Neutrophil (primary cell): Measurements from ENCODE around the gene HSPA12B.

Experiments
- H3K27ac ChIP-seq: fragments of 200-600 bp; sonication (generic); 2 replicates; pipeline ENCODE4 v1.5.1; 2016; ENCODE audit warnings: mild to moderate bottlenecking, moderate library complexity
- H3K27me3 ChIP-seq: fragments of 200-600 bp; sonication (generic); 2 replicates; pipeline ENCODE4 v1.6.0; 2016; ENCODE audit warnings: mild to moderate bottlenecking
- H3K36me3 ChIP-seq: fragments of 200-600 bp; sonication (generic); 2 replicates; pipeline ENCODE4 v1.5.1; 2017
- H3K4me1 ChIP-seq, 2 experiments: fragments of 200-600 bp in 1 of 2; sonication (generic) in 1 of 2; 1 replicate in 1 of 2; 2 replicates in 1 of 2; pipeline versions ENCODE4 v1.5.1 to v1.6.1; 2013 to 2016; ENCODE audit warnings: low read depth in 1 of 2, low read length in 1 of 2, mild to moderate bottlenecking in 1 of 2, moderate library complexity in 1 of 2; ENCODE audit not compliant: control insufficient read depth in 1 of 2, insufficient read depth in 1 of 2
- H3K4me3 ChIP-seq, 2 experiments: fragments of 200-600 bp in 1 of 2; sonication (generic) in 1 of 2; 1 replicate in 1 of 2; 2 replicates in 1 of 2; pipeline ENCODE4 v1.5.1; 2013 to 2016; ENCODE audit warnings: low read depth in 1 of 2, low read length in 1 of 2, mild to moderate bottlenecking in 1 of 2, moderate library complexity in 1 of 2
- H3K9me3 ChIP-seq: fragments of 200-600 bp; sonication (generic); 2 replicates; pipeline ENCODE4 v1.5.1; 2016
- CTCF ChIP-seq: fragments of 200-600 bp; sonication (generic); IDR thresholded peaks from 2 replicates; pipeline ENCODE4 v1.5.1; 2016; ENCODE audit warnings: antibody characterized with exemption

The HSPA12B gene

GRCh38 chr20:3720068-3720467 is 12.4 kb upstream of the HSPA12B start:
- Histone ChIP-seq H3K9me3 (no peaks in the 10 kb centered on the region), H3K27me3 (peaks cover 14% of the 10 kb centered on the region), H3K4me1 (no peaks in the 10 kb centered on the region), H3K4me3 (no peak overlapping the region), H3K27ac (no peak overlapping the region), H3K36me3 (no peaks in the 10 kb centered on the region)
- no peak for TF ChIP-seq CTCF

- Histone ChIP-seq H3K27me3 (peaks cover 16% of the 10 kb centered on the region), H3K4me3 (no peak overlapping the region), H3K4me1 (no peaks in the 10 kb centered on the region), H3K27ac (no peak overlapping the region), H3K9me3 (no peaks in the 10 kb centered on the region), H3K36me3 (no peaks in the 10 kb centered on the region)
- TF ChIP-seq CTCF = no peak
These were observed 11.9 kb upstream of the HSPA12B start for GRCh38 chr20:3720626-3721025.

GRCh38 chr20:3721912-3722311 is 10.6 kb upstream of the HSPA12B start:
- Histone ChIP-seq H3K27me3 (peaks cover 29% of the 10 kb centered on the region), H3K9me3 (no peaks in the 10 kb centered on the region)

GRCh38 chr20:3723284-3723683 is 9.2 kb upstream of the HSPA12B start:
- no peak for TF ChIP-seq CTCF
- peaks cover 43% of the 10 kb centered on the region for H3K27me3 ChIP-seq
- no peaks in the 10 kb centered on the region for H3K36me3 ChIP-seq
- no peak overlapping the region for H3K4me3 ChIP-seq
- H3K9me3 ChIP-seq = no peaks in the 10 kb centered on the region
- no peaks in the 10 kb centered on the region for H3K4me1 ChIP-seq
- no peak overlapping the region for H3K27ac ChIP-seq

More at GRCh38 chr20:3721912-3722311, 10.6 kb upstream of the HSPA12B start:
- Histone ChIP-seq H3K27ac (no peak overlapping the region), H3K4me3 (no peak overlapping the region), H3K4me1 (no peaks in the 10 kb centered on the region), H3K36me3 (no peaks in the 10 kb centered on the region)
- no peak for TF ChIP-seq CTCF

- no peak overlapping the region for H3K4me3 ChIP-seq
- peaks cover 54% of the 10 kb centered on the region for H3K27me3 ChIP-seq
- TF ChIP-seq CTCF = no peak
- H3K4me1 ChIP-seq = no peaks in the 10 kb centered on the region
- H3K9me3 ChIP-seq = no peaks in the 10 kb centered on the region
- H3K36me3 ChIP-seq = no peaks in the 10 kb centered on the region
- no peak overlapping the region for H3K27ac ChIP-seq
These were observed 8.1 kb upstream of the HSPA12B start for GRCh38 chr20:3724356-3724755.
